Natural killer cell treated with Interleukin-12 subunit alpha and Interleukin-12 subunit beta and Interleukin-15 and Interleukin-18, amount 100 ng/mL, for 72 hours (primary cell): ENCODE measurements around the gene FKBP1B. TPM values are rescaled to one million over a fixed set of nuclear protein-coding genes. Genes with fewer than 3 reads are reported as not detected.
"Not testable (repeated sequence)": the region's sequence is repeated elsewhere in the genome, so short reads cannot be mapped to it uniquely, and the experiment has no call there.

Experiments
- ATAC-seq, 2 donors: fragments of 150-1000 bp; cut with Tn5 transposase in 1 of 2; sonication (Bioruptor Pico), chemical (Tn5 transposase) in 1 of 2; 2 replicates each; pipeline ENCODE4 v1.10.0; 2021
- DNase-seq: peaks from one replicate; pipeline ENCODE4 v3.0.0; 2022; ENCODE audit warnings: low spot score
- H3K27ac Mint-ChIP-seq, 2 donors: 1 replicate in 1 of 2; 2 replicates in 1 of 2; pipeline ENCODE4 v1.8.0; 2022; ENCODE audit warnings: mixed read lengths in 2 of 2, mild to moderate bottlenecking in 1 of 2, moderate library complexity in 1 of 2
- H3K27me3 Mint-ChIP-seq, 2 donors: 1 replicate in 1 of 2; 2 replicates in 1 of 2; pipeline ENCODE4 v1.8.0; 2022; ENCODE audit warnings: mixed read lengths in 2 of 2
- H3K36me3 Mint-ChIP-seq: one replicate; pipeline ENCODE4 v1.8.0; 2022; ENCODE audit warnings: mixed read lengths
- H3K4me1 Mint-ChIP-seq, 2 donors: 1 replicate in 1 of 2; 2 replicates in 1 of 2; pipeline ENCODE4 v1.8.0; 2022; ENCODE audit warnings: low read depth in 2 of 2, mixed read lengths in 2 of 2, mild to moderate bottlenecking in 1 of 2
- H3K4me3 Mint-ChIP-seq: one replicate; pipeline ENCODE4 v1.8.0; 2022; ENCODE audit warnings: mixed read lengths
- H3K9me3 Mint-ChIP-seq: 2 replicates; pipeline ENCODE4 v1.8.0; 2022; ENCODE audit warnings: mixed read lengths
- total RNA-seq, 2 donors: library from RNA; stranded (reverse); gene quantifications; one replicate each; pipeline ENCODE4 v1.2.3, GENCODE V29; 2022

Gene FKBP1B
- total RNA-seq, result 1 to 10 TPM; 1.6 to 2.4 TPM

DNA sequence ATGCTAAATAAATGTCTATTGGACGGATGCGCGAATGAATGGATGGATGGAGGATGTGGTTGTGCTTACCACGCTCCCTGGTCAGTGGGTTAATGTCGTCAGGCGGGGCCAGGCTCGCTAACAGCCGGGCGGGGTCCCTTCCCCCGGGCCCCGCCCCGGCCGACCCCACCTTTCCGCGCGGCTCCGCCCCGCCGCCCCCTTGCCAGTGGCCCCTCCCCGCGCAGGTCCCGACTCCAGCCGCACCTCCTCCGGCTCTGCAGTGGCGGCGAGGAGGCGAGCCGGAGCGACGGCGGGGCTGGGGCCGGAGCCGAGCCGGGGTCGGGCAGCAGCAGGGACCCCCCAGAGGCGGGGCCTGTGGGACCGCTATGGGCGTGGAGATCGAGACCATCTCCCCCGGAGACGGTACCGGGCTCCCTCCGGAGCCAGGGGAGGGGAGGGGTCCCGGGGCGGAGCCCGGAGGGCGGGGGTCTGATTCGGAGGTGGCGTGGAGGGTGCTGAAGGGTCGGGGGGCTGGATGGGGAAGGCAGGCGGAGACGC lies at the start of gene FKBP1B:
Gene FKBP1B, plus strand, starts transcription at position 257 of the 537 bp plus-strand sequence. Its CDS starts 109 bp downstream, at position 366.
- Mint-ChIP-seq H3K27me3 (peaks cover 0 to 3% of the 10 kb centered on the region in 2 donors), H3K4me3 (no peak within 1 kb of the TSS), H3K4me1 (peaks cover 22 to 28% of the 10 kb centered on the region in 2 donors), H3K36me3 (no peaks in the 10 kb centered on the region), H3K27ac (no peak within 1 kb of the TSS), H3K9me3 (no peaks in the 10 kb centered on the region)
- peak; percentile 58 to 67 for ATAC-seq
- DNase-seq, result peak; percentile 79

DNA sequence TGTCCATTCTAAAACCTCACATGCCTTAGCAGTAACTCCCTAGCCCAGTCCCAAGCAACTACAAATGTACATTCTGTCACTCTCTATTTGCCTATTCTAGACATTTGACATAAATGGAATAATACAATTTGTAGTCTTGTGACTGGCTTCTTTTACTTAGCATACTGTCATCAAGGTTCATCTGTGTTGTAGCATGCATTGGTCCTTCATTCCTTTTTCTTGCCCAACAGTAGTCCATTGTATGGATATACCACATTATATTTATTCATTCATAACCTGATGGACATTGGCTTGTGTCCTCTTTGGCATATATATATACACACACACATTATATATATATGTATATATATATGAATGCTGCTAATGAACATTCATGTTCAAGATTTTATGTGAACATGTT lies 41.8 kb upstream of the FKBP1B start:
- Mint-ChIP-seq H3K4me1 (peaks cover 9 to 13% of the 10 kb centered on the region in 2 donors), H3K9me3 (no peaks in the 10 kb centered on the region), H3K27ac (no peak overlapping the region), H3K27me3 (peaks cover 8% of the 10 kb centered on the region in 2 donors), H3K36me3 (no peaks in the 10 kb centered on the region), H3K4me3 (no peak overlapping the region)
- ATAC-seq (no peak), DNase-seq (no peak)

DNA sequence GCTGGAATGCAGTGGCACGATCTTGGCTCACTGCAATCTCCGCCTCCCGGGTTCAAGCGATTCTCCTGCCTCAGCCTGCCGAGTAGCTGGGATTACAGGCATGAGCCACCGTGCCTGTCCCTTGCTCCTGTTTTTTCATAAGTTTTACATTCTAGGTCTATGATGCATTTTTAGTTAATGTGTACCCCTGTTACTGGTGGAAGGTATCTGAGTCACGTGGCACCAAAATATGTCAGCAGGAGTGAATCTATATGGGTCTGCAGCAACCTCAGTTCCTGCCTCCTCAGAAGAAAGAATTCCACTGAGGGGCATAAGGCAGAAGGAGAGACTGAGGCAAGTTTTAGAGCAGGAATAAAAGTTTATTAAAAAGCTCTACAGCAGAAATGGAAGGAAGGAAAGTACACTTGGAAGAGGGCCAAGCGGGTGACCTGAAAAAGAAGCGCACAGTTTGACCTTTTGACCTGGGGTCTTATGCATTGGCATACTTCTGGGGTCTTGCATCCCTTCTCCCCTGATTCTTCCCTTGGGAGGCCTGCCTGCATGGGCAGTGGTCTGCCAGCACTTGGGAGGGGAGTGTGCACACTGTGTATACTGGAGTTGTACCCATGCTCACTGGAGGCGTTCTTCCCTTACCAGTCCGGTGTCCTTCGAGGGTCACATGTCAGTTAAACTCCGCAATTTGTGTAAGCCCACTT lies 40.7 kb upstream of the FKBP1B start:
- H3K4me3 Mint-ChIP-seq, result no peak overlapping the region
- no peaks in the 10 kb centered on the region for H3K9me3 Mint-ChIP-seq
- DNase-seq (no peak), ATAC-seq (no peak)
- H3K27ac Mint-ChIP-seq, result no peak overlapping the region
- peaks cover 8 to 11% of the 10 kb centered on the region in 2 donors for H3K27me3 Mint-ChIP-seq
- no peaks in the 10 kb centered on the region for H3K36me3 Mint-ChIP-seq
- H3K4me1 Mint-ChIP-seq, result peaks cover 9 to 13% of the 10 kb centered on the region in 2 donors

DNA sequence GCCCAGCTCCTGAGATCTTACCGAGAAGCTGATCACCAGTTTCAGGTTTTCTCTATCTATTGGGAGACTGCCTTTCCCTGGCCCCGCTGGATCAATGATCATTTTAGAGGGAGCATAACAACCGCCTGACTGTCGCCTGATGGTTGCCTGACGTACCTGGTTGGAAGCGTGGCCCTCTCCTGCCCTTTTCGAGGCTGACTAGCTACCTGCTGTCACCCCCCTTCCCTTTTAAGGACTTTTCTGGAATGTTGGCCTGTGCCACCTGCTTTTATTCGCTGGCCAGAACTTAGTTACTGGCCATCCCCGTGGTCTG lies 40.2 kb upstream of the FKBP1B start:
- H3K27me3 Mint-ChIP-seq, result peaks cover 8 to 11% of the 10 kb centered on the region in 2 donors
- H3K27ac Mint-ChIP-seq, result no peak overlapping the region
- H3K36me3 Mint-ChIP-seq, result no peaks in the 10 kb centered on the region
- ATAC-seq (no peak), DNase-seq (no peak)
- H3K4me3 Mint-ChIP-seq, result no peak overlapping the region
- peaks cover 9 to 13% of the 10 kb centered on the region in 2 donors for H3K4me1 Mint-ChIP-seq
- no peaks in the 10 kb centered on the region for H3K9me3 Mint-ChIP-seq

DNA sequence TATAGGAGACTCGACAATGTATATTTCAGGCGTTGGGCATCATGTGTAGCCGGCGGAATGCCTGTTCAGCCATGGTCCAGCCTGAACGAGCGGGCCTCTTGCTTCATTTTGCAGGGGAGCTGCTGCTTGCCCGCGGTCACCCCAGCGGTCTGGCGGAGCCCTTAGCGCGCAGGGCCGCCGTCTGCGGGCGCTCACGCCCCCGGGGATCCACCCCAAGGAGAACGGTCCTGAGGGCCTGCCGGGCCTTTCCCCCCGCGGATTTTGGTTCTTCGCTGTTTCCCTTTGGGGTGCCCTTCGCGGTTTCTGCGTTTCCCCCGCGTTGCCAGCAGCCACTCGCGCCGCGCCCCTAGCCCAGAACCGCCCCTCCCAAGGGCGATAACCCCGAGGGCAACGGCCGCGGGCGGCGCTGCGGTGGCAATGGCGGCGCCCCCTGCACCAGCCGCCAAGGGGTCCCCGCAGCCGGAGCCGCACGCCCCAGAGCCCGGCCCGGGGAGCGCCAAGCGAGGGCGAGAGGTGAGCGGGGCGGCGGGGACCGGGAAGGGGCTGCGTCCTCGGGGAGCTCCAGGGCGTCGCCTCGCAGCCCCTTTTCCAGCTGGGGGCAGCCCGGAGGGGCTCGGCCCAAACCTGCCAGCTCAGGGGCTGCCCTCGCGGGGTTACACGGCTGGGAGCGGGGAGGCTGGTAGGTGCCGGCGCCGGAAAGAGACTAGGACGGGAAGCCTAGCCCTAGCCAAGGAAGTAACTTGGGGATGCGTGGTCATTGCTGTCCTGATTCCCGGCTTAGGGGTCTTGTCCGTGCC lies 39.7 kb upstream of the FKBP1B start, which contains the start of gene MFSD2B:
Gene MFSD2B, plus strand, starts transcription at position 406 of the 797 bp plus-strand sequence. Its CDS starts 12 bp downstream, at position 418.
- peak; percentile 44 to 49 for ATAC-seq
- DNase-seq, result no peak
- peaks cover 9 to 13% of the 10 kb centered on the region in 2 donors for H3K4me1 Mint-ChIP-seq
- no peaks in the 10 kb centered on the region for H3K9me3 Mint-ChIP-seq
- H3K4me3 Mint-ChIP-seq, result no peak within 1 kb of the TSS
- no peak within 1 kb of the TSS for H3K27ac Mint-ChIP-seq
- H3K27me3 Mint-ChIP-seq, result peaks cover 8 to 11% of the 10 kb centered on the region in 2 donors
- no peaks in the 10 kb centered on the region for H3K36me3 Mint-ChIP-seq

DNA sequence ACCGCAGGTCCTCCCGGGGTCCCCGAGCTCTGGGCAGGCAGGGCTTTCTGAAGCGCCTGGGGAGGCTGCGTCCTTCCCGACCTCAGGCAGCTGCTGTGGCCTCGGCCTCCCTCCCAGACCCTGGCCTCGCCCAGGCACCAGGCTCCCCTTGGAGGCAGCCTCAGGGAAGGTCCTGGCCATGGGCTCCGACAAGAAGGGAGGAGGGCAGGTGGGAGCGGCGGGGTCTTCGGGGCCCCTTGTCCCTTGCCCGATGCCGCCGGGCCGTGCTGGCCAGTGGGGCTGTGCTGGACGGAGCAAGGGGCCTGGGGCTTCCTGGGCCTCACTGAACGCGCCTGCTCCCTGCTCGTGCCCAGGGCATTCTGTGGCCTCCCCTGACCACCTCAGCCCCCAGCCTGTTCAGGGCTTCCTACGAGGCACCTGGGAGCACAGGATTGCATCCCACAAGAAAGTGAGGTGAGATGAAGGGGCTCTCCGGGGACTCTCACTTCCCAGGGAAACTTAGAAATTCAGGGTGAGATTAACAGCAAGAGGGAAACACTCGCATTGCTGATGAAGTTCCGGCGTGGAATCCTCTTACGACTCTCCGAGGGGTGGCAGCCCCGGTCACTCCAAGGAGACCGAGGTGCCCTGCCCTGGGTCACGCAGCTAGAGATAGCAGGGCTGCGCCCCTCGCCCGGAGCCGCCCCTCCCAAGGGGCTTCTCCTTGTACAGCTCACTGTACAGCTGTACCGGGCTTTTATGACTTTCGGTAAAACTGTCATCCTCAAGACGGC lies 38.9 kb upstream of the FKBP1B start:
- peaks cover 9 to 13% of the 10 kb centered on the region in 2 donors for H3K4me1 Mint-ChIP-seq
- H3K27me3 Mint-ChIP-seq, result peaks cover 8 to 11% of the 10 kb centered on the region in 2 donors
- DNase-seq, result no peak
- no peak overlapping the region for H3K27ac Mint-ChIP-seq
- peak; percentile 11 to 59 for ATAC-seq
- no peak overlapping the region for H3K4me3 Mint-ChIP-seq
- H3K36me3 Mint-ChIP-seq, result no peaks in the 10 kb centered on the region
- H3K9me3 Mint-ChIP-seq, result no peaks in the 10 kb centered on the region

DNA sequence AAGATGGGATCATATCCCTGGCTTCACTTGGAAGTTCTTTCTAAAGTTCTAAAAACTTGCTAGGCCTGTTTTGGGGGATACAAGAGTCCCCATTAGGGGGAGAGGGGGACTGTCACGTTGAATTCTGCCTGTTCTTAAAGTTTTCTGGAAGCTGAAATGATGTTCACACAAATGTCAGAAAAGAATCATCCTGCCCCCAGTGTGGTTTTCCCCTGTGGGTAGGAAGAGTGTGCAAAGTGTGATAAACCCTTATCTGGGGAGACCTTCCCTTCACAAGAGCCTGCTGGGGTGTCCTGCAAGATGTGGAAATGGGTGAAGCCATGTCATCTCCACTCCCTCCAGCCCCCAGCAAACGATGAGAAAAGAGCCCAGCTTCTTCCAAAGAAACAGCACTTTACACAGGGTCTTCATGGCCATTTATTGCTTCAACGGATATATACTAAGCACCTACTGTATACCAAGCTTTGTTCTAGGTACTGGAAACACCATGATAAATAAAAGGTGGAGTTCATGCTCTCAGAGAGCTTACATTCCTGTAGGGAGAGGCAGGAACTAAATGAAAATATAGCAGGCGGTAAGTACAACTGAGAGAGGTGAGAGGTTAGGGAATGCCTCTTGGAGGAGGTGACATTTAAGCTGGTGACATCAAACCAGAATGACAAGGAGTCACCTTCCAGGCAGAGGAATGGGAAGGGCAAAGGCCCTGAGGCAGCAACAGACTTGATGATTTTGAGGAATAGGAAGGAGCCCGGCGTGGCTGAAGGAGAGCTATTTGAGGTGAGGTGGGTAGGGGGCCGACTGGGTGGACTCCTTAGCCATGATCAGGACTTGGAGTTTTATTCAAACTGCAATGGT lies 38.1 kb upstream of the FKBP1B start:
- ATAC-seq, result no peak

DNA sequence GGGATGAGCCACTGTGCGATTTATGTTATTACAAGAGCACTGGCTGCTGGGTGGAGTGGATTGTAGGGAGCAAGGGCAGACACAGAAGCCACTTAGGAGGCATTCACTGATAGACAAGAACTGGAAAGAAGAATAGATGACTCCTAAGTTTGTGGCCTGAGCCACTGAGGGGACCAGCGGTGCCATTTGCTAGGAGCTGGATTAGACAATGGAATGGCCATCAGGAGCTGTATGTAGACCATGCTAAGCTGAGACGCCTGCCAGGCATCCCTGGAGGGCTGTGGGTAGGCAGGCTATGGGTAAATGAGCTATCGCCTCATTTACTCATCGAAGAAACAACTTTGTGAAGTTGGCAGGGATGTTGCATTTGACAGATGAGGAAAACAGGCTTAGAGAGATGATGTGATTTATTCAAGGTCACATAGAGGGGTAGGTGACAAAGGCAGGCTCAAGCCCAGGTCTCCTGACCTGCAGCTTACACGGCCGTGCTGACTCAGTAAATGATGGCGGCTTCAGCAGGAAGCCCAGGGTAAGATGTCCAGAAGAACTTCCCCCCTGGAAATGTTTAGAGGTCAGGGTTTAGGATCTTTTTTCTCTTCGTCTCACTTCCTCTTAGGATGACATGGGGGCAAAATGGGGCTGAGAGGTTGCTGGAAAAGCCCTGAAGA lies 36.9 kb upstream of the FKBP1B start:
- DNase-seq (no peak), ATAC-seq (no peak)
- H3K27ac Mint-ChIP-seq, result no peak overlapping the region
- H3K27me3 Mint-ChIP-seq, result peaks cover 8 to 11% of the 10 kb centered on the region in 2 donors
- no peaks in the 10 kb centered on the region for H3K36me3 Mint-ChIP-seq
- H3K4me1 Mint-ChIP-seq, result peaks cover 9 to 13% of the 10 kb centered on the region in 2 donors
- no peak overlapping the region for H3K4me3 Mint-ChIP-seq
- no peaks in the 10 kb centered on the region for H3K9me3 Mint-ChIP-seq

More for the DNA sequence above, 38.1 kb upstream of the FKBP1B start:
- no peak for DNase-seq
- H3K36me3 Mint-ChIP-seq, result no peaks in the 10 kb centered on the region
- no peaks in the 10 kb centered on the region for H3K9me3 Mint-ChIP-seq
- H3K27me3 Mint-ChIP-seq, result peaks cover 8 to 11% of the 10 kb centered on the region in 2 donors
- peaks cover 9 to 13% of the 10 kb centered on the region in 2 donors for H3K4me1 Mint-ChIP-seq
- peak overlapping the region; percentile 11 for H3K4me3 Mint-ChIP-seq
- no peak overlapping the region for H3K27ac Mint-ChIP-seq

DNA sequence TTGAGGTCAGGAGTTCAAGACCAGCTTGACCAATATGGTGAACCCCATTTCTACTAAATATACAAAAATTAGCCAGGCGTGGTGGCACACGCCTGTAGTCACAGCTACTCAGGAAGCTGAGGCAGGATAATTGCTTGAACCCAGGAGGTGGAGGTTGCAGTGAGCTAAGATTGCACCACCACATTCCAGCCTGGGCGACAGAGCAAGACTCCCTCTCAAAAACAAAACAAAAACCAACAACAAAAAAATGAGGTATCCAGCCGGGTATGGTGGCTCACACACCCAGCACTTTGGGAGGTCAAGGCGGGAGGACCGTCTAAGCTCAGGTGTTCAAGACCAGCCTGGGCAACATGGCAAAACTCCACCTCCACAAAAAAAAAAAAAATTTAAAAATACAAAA lies 34.6 kb upstream of the FKBP1B start:
- Mint-ChIP-seq H3K27me3 (peaks cover 8 to 11% of the 10 kb centered on the region in 2 donors), H3K4me1 (peaks cover 9 to 13% of the 10 kb centered on the region in 2 donors)
- not testable (repeated sequence) for H3K27ac Mint-ChIP-seq, ATAC-seq, H3K9me3 Mint-ChIP-seq, H3K36me3 Mint-ChIP-seq, H3K4me3 Mint-ChIP-seq, DNase-seq

DNA sequence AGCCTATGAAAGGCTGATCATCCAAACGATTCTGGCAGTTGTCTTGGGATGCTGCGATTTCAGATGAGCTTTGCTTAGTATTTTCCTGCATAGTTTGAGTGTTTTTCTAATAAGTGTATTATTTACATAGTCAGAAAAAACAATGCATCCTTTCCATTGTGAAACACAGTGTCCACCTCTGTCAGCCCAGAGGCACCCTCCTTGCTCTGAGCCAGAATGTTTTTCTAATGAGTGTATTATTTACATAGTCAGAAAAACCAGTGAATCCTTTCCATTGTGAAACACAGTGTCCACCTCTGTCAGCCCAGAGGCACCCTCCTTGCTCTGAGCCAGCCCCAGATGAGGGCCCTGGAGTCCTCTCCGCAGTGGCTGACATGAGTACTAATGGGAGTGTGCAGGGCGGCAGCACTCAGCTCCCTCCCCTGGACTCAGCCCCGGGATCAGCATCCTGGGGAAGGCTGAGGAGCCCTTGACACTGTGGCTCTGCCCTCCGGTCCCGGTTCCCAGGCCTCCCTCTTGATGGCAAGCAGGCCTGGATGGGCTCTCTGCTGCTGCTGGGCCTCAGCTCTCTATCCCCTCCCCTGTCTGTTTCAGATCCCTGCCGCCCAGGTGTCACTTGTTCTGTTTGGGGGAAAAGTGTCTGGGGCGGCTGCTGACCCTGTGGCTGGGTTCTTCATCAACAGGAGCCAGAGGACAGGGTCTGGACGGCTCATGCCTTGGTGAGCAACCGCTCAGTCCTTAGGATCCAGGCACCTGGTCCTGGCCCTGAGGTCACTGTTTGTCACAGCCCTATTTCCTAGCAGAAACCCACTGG lies 33.8 kb upstream of the FKBP1B start:
- Mint-ChIP-seq H3K36me3 (no peaks in the 10 kb centered on the region), H3K27ac (no peak overlapping the region), H3K27me3 (peaks cover 8 to 11% of the 10 kb centered on the region in 2 donors), H3K9me3 (no peaks in the 10 kb centered on the region), H3K4me3 (no peak overlapping the region), H3K4me1 (peaks cover 9 to 11% of the 10 kb centered on the region in 2 donors)
- peak; percentile 15 to 44 for ATAC-seq
- no peak for DNase-seq

DNA sequence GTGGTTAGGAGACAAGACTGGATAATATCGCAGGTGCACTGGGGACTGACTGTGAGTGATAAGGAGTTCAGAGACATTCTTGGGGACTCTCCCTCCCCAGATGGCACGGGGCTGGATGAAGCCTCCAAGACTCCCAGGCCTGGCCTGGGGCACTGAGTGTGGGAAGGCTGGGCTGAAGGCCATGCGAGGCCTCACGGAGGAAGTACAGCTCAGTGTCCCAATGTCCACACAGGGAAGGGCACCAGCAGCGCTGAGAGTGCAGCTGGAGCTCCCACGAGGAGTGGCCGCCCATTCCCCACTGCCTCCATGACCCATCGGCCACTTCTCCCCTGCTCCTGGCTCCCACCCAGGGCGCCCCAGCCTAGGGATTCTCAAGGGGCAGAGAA lies 33.2 kb upstream of the FKBP1B start:
- peak; percentile 14 to 25 for ATAC-seq
- Mint-ChIP-seq H3K36me3 (no peaks in the 10 kb centered on the region), H3K27me3 (peaks cover 7 to 11% of the 10 kb centered on the region in 2 donors)

More for the DNA sequence above, 33.2 kb upstream of the FKBP1B start:
- no peaks in the 10 kb centered on the region for H3K9me3 Mint-ChIP-seq
- H3K4me1 Mint-ChIP-seq, result peaks cover 5% of the 10 kb centered on the region in 2 donors
- no peak overlapping the region for H3K4me3 Mint-ChIP-seq
- no peak for DNase-seq
- H3K27ac Mint-ChIP-seq, result no peak overlapping the region
